AG04449 (cell line): Measurements from ENCODE around the gene POU2F1.

Experiments used
- CTCF ChIA-PET: fragments of 350-600 bp; formaldehyde crosslinking; extraction: SDS; loops from one replicate; lab custom pipeline; 2021; ENCODE audit warnings: antibody characterized with exemption; lab: Yijun Ruan, JAX
- POLR2A ChIA-PET: fragments of 400-600, 350-600 bp; formaldehyde crosslinking; extraction: SDS; loops from one replicate; lab custom pipeline; 2020; ENCODE audit warnings: antibody characterized with exemption, inconsistent platforms; lab: Yijun Ruan, JAX
- DNase-seq: peaks from one replicate; pipeline ENCODE4 v3.0.0-alpha.2; 2010; ENCODE audit warnings: low read depth, low spot score
- H3K4me3 ChIP-seq: 2 replicates; pipeline ENCODE4 v1.5.1; 2011; ENCODE audit warnings: low read depth, mild to moderate bottlenecking, control low read depth, low read length
- TF ChIP-seq, protein P1 (sequence below): IDR thresholded peaks from one replicate; pipeline ENCODE4 v1.5.1; 2011; ENCODE audit warnings: mild to moderate bottlenecking, moderate library complexity, low read length, control low read depth, inconsistent platforms; ENCODE audit not compliant: insufficient read depth; ENCODE audit errors: missing control alignments

The POU2F1 gene

DNA sequence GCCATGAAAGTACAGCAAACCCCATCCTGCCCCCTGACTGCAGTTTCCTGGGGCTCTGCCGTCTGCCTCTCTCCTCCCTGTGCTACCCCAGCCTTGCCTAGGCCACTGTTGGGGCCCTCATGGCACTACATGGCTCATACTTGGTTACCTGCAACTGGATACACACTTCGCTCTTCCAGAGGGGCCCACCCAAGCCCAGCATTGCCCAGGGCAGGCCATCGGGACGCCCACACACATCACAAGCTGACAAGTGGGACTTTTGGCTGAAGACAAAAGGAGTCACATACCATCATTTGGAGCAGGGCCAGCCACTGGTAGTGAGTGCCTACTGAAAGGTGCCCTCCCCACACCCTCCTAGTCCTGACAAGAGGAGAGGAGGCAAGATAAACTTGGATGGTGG lies 214.8 kb downstream of the POU2F1 start:
- ChIA-PET POLR2A (no interaction called here), CTCF (interaction anchor here (0.6 kb wide), 1 partner anchor 12 kb away, joined by 3 read pairs; no protein-coding TSS in a partner anchor)
- TF ChIP-seq, protein P1, sequence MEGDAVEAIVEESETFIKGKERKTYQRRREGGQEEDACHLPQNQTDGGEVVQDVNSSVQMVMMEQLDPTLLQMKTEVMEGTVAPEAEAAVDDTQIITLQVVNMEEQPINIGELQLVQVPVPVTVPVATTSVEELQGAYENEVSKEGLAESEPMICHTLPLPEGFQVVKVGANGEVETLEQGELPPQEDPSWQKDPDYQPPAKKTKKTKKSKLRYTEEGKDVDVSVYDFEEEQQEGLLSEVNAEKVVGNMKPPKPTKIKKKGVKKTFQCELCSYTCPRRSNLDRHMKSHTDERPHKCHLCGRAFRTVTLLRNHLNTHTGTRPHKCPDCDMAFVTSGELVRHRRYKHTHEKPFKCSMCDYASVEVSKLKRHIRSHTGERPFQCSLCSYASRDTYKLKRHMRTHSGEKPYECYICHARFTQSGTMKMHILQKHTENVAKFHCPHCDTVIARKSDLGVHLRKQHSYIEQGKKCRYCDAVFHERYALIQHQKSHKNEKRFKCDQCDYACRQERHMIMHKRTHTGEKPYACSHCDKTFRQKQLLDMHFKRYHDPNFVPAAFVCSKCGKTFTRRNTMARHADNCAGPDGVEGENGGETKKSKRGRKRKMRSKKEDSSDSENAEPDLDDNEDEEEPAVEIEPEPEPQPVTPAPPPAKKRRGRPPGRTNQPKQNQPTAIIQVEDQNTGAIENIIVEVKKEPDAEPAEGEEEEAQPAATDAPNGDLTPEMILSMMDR, result no peak
- DNase-seq, result no peak
- H3K4me3 ChIP-seq, result no peak overlapping the region

- ChIA-PET CTCF (interaction anchor here (0.6 to 10.0 kb wide), 4 partner anchors 9 to 373 kb away, joined by 3 to 132 read pairs (median 34); no protein-coding TSS in a partner anchor), POLR2A (no interaction called here)
- TF ChIP-seq, protein P1, result no peak
- no peak overlapping the region for H3K4me3 ChIP-seq
- DNase-seq, result no peak
Observed at GRCh38 chr1:167438171-167439138, 217.8 kb downstream of the POU2F1 start.

- peak overlapping the region; percentile 52 for H3K4me3 ChIP-seq
- TF ChIP-seq, protein P1, result no peak
- no peak for DNase-seq
- CTCF ChIA-PET, result interaction anchor here (0.6 to 10.0 kb wide), 6 partner anchors 8 to 379 kb away, joined by 3 to 132 read pairs (median 22); no protein-coding TSS in a partner anchor
- POLR2A ChIA-PET, result no interaction called here
Observed at GRCh38 chr1:167439301-167439988, 218.8 kb downstream of the POU2F1 start.

- no peak overlapping the region for H3K4me3 ChIP-seq
- TF ChIP-seq, protein P1, result no peak
- ChIA-PET POLR2A (no interaction called here), CTCF (interaction anchor here (1.2 to 10.0 kb wide), 12 partner anchors 10 to 380 kb away, joined by 3 to 132 read pairs (median 10); no protein-coding TSS in a partner anchor)
- no peak for DNase-seq
Observed at GRCh38 chr1:167440345-167440744, 219.7 kb downstream of the POU2F1 start.

DNA sequence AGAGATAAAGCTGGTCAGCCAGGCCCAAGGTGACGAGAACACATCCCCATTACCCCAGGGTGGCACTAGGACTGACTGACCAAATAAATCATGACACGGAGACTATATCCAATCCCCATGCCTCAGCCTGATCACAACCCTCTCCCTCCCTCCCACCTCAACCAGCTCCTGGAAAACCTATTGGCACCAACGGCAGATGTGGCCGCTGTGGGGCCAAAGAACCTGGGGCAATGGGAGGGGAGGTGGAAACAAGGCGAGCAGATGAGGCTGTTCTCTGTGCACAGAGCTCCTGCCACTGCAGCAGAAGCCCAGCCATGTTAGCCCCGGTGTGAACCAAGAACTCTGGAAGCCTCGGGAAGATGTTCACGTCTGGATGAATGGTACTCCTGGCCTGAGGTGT lies 220.1 kb downstream of the POU2F1 start:
- POLR2A ChIA-PET, result no interaction called here

More for the DNA sequence above, 220.1 kb downstream of the POU2F1 start:
- TF ChIP-seq, protein P1, result no peak
- H3K4me3 ChIP-seq, result no peak overlapping the region
- CTCF ChIA-PET, result interaction anchor here (1.1 to 10.0 kb wide), 17 partner anchors 9 to 380 kb away, joined by 3 to 132 read pairs (median 6); partner anchors contain the start of gene POU2F1
- DNase-seq, result no peak
